CD4-positive, alpha-beta T cell treated with Interleukin-6 for 4 hours (primary cell): ENCODE measurements around the gene ABCA13.

ENCODE experiments used
- DNase-seq: peaks from one replicate; pipeline ENCODE4 v3.0.0-alpha.2; 2020; ENCODE audit warnings: mixed read lengths

ABCA13 gene

DNA sequence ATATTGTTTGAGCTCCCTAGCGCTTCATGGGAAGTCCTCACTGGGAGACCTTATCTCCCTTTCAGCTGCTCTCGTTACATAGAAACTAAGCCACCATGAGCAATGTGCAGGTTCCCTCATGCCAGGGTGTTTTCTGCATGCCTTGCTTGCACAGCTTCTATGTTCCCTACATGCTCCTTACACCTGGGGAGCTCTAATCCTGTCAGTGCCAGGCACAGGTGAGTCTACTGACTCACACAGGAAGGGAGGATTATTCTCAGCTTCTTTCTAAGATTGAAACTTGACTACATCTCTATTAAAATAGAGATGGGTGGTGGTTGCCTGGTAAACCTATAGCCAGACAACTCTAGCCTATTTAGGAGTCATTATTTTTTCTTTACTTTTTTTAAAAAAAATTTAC lies 377.4 kb downstream of the ABCA13 start:
- DNase-seq = no peak

DNA sequence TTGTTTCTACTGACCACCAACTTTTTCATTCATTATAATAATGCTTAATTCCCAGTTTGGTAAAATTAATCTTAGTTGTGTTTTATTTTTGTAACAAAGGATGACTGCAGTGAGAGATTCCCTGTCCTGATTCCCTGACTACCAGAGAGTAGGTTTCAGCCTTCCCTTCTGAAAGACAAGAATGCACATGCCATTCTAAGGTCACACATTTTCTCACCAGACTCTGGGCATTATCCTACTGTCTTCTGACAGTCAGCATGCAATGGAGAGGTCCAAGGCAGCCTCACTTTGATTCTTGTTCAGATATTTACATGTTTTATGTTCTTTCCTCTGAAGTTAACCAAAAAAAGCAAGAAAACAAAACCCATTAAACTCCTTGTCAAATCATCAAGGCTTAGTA lies 380.4 kb downstream of the ABCA13 start:
- DNase-seq = no peak

DNA sequence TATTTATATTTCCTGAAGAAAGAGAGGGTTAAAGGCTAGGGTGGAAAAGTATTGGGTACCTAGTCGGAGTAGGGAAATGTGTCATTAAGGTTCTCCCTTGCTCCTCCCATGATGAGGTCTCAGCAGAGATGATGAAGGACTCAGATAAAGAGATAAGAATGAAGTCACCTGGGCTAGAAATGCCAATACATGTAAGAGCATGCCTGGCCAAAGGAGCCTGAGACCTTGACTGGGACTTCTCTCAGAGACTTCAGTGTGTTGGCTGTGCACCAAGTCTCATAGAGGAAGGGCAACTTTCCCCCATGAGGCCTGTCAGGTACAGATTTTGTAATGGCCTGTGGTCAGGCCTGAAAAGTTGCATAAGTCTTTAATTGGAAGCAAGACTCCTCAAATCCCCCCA lies 392.1 kb downstream of the ABCA13 start:
- DNase-seq = no peak

DNA sequence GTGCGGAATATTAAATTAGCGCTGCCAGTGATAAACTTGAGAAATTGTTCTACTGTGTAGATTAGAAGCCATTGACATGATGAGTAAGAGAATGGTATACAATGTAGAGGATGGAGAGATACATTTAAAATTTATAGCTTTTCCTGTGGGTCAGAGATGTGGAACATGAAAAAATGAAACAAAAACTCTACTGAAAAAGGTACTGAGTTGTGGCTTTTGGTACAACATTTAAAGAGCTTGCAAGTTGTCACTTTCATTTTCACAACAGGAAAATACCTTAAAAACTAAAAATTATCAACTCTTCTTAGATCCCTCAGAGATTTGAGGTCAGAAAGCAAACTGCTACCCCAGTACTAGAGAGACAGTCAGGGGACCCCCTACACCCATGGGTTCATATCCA lies 404.3 kb downstream of the ABCA13 start:
- no peak for DNase-seq

DNA sequence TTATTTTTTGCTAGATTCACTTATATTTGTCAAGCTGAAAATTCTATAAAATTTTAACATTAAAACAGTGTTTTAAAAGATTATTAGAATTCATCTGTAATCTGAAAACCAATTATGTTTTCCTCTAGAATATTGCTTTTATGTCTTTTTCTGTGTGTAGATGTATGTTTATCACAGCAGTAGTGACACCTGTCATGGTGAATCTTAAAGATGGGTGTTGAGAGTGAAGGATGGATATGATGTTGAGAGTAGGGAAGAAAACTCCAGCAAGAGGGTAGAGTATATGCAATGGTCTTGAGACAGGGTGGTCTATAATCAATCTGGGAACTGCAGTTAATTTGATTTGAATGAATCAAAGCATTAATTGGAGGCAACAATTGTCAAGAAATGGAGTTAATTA lies 416.2 kb downstream of the ABCA13 start:
- no peak for DNase-seq

DNA sequence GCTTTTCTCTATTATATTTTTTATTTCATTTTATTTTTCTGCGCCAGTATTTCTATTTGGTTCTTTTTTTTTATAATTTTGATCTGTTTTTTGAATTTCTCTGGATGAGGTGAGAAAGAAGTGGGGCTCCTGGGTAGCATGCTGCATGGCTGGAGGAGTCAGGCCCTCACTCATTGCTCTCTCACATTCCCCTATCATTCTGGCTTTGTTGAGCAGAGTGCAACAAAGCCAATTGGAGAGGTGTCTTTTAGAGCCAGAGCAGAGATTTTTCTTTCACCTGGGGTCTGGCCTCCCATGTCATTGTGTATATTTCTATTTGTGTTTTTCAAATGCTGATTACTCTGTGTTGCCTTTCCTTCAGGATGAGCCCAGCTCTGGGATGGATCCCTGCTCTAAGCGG lies 423.1 kb downstream of the ABCA13 start:
- DNase-seq = no peak

DNA sequence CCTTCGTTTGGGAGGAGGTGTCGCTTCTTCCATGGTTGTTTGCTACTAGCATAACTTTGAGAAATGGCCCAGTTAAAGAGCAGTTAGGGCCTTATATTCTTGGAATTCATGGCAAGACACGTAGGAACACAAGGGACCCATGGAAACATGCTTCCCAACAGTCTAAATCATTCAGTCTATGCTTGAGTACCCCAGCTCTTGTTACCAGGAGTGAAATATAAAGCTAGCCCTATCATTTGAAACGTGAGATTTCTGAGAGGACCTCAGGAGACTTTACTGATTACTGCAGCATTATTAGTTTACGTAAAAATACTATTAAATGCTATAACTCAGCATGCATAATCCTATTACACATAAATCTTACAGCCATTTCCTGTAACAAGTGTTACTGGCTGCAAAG lies 424.5 kb downstream of the ABCA13 start:
- DNase-seq = no peak

DNA sequence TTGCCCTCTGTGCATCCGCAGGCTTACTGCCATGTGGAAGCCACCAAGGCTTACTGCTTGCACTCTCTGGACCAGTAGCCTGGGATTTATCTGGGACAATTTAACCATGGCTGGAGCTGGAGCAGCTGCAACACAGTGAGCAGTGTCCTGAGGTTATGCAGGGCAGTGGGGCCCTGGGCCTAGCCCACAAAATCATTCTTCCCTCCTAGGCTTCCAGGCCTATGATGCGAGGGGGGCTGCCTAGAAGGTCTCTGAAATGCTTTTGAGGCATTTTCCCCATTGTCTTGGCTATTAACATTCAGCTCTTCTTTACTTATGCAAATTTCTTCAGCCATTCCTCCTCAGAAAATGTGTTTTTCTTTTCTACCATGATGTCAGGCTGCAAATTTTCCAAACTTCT lies 439.4 kb downstream of the ABCA13 start:
- no peak for DNase-seq

DNA sequence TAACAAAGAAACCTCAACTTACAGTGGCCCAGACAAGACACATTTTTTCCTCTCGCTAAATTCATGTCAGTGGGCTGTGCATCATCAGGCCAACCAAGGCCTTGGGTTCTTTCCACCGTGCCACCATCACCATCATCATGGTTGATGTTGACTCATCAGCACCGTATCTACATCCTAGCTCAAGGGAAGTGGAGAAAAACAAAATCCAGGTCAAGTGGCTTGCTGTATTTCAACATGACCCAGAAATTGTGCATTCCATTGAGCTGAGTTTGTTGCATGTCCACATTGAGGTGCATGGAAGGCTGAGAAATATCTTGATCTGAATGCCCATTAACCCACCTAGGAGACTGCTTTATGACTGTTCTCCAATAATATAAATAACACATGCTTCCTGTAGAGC lies 440.7 kb downstream of the ABCA13 start:
- no peak for DNase-seq

DNA sequence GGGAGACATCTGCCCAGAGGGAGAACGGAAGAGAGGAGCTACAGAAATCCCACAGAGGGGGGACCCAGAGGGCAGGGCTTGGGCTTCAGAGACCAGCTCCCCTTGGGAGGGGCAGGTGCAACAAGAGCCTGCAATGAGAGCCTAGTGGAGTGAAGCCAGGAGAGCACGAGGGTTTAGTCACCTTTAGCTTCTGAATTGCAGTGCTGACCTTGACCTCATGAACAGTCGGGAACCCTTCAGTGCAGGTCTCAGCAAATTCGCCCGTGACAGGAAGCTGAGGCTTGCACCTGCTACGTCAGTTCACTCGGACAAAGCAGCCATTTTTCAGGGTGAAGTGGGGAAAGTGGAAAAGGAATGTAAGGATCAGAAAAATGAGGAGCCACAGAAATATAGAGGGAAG lies 446.2 kb downstream of the ABCA13 start:
- no peak for DNase-seq

DNA sequence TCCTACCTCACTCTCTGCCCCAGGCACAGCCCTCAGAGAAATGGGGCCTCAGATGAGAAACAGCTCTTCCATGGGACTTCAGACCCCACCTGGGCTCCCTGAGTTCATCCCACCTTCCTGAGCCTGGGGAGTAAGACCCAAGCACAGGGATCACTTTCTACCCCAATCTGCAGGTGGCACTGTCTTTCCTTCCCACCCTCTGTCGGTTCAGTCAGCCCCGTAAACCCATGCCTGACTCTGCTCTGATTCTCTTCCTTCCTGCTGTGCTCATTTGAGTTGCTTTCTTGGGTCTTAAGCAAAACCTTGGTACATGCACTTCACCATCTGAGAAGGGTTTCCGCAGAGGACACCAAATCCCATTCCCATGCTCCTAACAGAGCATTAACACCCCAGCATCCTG lies 446.7 kb downstream of the ABCA13 start:
- DNase-seq = no peak

DNA sequence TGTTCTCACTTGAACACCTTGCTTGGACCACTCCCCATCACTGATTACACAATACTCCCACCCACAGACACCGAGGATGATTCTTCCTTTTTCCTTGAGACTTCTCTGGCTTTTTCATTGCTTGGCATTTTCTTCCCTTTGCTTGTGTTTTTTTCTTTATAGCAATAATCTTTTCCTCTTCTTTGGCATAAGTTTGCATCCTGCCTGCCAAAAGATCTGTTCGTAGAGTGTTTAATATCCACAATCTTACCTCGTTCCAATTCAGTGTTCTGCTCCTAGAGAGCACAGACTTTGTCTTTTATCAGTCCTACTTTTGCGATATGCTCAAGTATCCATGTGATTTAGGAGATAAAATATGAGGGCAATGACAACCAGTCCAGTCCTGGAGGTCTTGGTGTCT lies 449.8 kb downstream of the ABCA13 start:
- no peak for DNase-seq

DNA sequence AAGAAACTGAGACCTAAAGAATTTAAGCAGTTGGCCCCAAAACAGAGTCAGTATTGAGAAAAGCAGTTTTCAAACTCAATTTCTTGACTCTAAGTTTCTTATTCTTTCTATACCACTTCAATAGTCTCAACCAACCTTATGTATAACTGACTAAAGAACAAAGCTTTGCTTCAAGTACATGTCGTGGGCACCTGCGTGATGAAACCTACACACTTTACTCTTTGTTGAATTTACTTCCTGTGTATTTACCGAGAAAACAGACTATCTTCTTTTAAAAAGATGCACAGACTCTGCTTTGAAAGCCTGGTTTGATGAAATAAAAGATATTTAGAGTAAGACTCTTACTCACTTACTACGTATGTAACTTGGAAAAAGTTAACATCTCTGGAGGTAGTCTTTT lies 455.9 kb downstream of the ABCA13 start:
- no peak for DNase-seq

DNA sequence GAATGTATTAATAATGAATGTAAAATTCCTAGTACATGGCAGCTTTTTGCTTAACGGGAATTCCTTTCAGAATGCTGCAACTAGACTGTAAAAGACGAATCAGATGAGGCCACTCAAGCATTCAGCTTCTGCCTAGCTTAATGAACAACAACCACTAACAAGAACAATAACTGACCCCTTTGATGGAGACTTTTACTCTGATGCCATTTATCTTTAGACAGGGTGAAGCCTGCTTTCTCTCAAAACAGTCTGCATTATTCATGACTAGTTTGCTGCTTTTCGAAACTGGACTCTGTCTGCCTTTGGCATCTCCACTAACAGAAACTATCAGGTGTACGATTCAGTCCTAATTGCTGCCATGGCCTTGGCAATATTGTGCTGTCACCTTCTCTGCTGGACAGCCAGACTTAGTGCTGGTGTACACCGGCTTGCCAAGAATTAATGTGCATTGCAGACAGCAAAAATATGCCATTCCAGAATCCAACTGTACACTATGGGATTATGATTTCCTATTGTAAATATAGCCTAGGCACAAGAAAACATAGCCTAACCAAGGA lies 457.6 kb downstream of the ABCA13 start:
- no peak for DNase-seq

DNA sequence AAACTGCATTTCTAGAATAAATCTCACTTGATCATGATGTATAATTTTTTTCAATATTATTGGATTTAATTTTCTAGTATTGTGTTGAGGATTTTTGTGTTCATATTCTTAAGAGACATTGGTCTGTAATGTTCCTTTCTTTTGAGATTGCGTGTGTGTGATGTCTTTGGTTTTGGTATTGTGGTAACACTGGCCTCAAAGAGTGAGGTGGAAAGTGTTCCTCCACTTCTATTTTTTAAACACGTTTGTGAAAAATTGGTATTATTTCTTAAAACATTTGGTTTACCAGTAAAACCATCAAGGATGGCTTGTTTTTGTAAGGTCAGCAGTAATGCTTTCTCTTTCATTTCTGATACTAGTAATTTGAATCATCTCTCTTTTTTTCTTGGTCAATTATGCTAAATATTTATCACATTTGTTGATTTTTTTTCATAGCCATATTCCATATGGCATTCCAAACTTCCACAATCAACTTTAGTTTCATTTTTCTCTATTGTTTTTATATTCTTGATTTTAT lies 462.9 kb downstream of the ABCA13 start:
- DNase-seq = no peak

DNA sequence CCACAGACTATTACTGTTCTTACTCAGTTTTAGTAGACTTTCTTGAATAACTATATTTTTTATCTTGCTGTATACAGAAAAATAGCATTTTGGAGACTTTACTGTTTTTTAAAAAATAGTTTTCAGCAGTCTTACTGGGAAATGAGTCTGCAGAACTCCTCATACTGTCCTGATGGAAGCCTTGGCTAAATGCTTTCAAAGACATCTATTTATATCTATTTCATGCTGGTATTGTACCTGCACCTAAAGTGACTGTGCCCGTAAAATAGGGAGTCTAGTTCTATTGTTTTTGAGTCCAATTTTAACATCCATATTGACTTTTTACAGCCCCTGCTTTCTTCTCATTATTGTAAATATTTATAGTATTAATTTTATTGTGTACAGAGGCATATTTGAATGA lies 464.5 kb downstream of the ABCA13 start:
- no peak for DNase-seq

DNA sequence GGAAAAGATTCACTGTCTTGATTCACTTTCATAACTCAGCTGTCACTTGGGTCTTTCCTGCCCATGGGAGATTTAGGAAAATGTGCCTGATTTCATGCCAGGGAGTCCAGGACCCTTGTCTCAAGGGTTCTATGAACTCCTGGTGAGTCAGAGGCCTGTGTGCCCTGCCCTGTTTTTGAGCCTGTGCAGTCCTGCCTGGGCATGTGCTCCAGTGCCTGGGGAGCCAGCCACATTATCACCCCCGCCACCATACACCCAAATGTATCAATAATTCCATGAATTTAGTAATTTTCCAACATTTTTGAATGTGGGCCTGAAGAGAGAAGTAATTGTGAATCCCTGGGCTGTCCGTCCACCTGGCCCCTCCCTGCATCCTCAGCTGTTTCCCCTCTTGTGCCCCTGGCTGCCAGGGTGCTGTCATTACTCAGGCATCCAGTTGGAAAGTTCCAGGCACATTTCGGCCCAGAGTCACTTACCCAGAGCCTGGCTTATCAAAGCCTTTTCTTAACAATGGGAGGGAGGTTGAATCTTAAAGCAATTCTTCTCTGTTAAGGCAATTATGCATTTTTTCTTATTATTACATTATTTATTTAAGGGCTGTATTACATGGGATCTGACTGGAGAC lies 465.2 kb downstream of the ABCA13 start:
- no peak for DNase-seq

DNA sequence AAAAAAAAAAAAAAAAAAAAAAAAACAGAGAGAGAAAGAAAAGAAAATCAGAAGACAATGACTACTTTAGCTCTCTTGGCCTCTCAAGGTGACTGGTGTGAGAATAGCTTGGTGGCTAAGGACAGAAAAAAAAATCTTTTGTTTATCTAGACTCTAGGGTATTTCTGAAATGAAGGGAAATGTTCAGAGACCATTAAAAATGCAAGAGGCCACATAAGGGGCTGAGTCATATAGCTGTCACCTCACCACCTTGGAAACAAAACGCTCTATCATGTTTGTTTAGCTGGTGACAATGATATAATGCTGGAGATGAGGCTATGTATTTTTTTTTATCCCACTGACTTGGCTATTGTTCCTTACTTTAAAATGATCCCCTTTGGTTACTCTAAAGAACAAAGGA lies 466.1 kb downstream of the ABCA13 start:
- DNase-seq = no peak

DNA sequence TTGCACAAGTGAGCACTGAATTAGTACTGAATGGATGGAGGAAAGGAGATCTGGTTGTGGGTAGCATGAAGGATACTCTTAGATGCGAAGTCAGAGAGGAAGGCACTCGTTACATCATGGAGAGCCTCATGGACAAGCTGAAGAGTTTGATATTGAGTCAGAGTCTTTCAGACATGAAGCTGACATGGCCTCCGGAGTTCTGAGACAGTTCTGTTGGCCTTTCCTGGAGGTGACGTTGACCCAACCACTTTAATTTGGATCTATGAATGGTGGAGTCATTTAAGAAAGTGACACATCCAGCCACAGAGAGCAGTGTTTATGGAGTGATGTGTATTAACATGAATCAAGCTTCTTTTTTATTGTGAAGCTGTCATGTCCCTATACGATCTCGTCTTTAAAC lies 466.8 kb downstream of the ABCA13 start:
- no peak for DNase-seq

DNA sequence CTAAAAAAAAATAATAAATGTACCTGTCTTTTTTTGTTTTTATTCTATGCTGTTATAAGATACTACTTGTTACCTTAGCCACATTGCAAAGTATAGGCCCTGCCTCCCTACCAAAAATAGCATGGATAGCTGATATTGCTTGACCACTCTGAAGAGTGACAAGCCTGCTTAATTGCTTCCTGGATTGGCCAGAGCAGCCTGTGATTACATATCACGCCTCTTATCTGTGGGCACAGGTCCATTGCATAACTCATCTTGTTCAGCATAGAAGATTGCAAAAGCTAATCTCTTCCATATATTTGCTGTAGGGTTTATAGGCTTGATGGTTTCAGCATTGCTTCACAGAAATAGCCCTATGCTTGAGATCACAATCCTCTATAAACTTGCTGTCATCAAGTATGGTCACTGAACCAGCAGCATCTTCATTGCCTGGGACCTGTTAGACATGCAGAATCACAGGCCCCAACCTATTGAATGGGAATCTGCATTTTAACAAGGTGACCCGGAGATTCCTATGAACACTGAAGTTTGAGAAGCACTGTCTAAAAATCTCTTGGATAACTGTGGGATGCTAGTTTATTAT lies 472.3 kb downstream of the ABCA13 start:
- no peak for DNase-seq

DNA sequence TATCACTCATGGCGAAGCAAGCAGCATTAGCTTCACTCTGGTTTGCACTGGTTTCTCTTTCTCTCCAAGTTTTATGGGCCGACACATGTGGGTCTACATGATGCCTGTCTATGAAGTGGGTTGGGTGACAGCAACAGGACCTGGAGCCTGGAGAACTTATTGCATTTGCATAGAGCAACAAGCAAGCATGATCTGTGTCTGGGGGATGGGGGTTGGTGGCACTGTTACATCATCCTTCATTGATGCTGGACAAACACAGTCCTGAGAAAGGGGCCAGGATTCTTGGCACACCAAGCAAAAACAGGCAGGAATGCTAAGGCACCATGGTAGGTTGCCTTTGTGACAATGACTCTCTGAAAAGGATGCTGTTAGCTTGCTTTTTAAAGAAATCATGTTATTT lies 486.9 kb downstream of the ABCA13 start:
- DNase-seq = no peak

DNA sequence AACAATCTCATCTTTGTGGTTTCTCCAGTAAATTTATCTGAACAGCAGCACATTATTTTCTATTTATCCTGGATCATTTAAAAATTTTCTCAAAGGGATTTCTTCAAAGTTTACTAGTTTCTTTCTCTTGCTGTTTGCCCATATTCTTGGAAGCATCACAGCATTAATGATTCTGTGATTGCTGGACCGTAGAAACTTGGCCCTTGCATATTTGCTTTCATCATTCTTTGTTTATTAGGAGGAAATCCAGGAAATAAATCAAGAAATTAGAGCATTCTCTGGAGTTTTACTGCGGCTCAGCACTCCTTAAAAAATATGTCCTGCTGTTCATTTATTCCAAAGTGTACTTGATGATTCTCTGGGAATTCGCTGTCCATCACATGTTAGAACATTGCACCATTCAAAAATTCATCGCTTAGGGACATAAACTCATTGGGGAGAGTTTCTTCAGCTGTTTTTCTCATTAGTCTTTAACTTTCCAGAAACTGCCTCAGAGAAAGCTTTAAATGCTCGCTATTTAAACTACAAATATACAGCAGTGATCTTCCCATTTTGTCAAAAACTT lies 489.1 kb downstream of the ABCA13 start:
- DNase-seq = no peak

DNA sequence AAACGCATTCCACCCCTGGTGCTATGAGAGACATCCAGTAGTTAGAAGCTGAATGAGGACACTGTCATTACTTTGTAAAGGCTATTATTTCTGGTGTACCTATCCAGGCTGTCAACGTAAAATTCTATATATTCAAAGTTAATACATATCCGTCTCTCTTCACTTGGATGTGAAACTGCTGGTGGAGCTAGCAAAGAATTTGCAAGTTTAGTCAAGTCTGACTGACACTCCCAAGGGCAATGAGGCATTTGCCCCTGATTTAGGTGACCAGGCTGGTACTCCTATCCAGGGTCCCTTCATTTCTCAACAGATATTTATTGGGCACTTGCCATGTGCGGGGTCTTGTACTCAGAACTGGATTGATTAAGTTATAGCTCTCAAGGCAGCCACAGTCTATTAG lies 493.0 kb downstream of the ABCA13 start:
- DNase-seq = no peak

DNA sequence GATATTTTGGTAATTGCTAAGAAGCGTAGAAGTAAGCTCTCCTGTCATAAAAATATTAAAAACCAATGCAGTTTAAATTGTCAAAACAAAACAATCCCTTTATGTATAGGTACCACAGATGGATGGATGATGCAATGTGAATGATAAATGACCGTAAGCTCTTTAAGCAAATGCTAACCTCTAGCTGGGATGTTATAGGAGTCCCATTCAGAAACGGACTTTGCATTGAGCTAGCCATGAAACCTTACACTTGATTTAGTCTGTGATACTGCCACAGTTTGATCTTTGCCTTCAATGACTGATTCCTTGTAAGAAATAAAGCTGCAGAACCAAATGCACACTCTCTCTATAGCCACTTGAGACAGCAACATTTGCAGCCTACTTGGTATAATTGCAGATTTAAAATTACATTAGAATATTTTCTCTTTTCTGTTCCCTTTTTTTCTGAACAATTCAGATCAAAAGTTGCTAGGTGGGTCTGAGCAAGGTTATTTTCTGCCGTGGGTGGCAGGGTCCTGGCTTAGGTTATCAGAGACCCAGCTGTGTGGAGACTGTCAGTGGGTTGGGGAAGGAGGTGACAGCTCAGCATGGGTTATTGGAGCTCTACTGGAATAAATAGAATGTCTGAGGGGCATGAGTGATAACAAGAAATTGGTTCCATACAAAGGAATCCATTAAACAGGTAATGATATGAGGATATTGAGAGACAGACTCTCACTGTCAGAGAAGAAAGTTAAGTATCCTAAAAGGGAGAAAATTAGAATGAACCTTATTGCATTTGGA lies 494.3 kb downstream of the ABCA13 start:
- no peak for DNase-seq
